Peyer's patch (tissue), 4 donors: ENCODE data around the gene C1orf35.

ENCODE experiments used
- POLR2A ChIP-seq, 2 donors: fragments of 450-650 bp; IDR thresholded peaks; one replicate each; pipeline ENCODE4 v1.5.1; 2017; ENCODE audit warnings: antibody characterized with exemption in 2 of 2, mild to moderate bottlenecking in 2 of 2, moderate library complexity in 2 of 2
- TF ChIP-seq, protein P1 (sequence below), 6 experiments: fragments of 450-650 bp in 4 of 6; fragments of 200-600 bp in 2 of 6; sonication (generic) in 1 of 6; IDR thresholded peaks; one replicate each; pipeline ENCODE4 v1.5.1; 2017 to 2019; ENCODE audit warnings: antibody characterized with exemption in 6 of 6, mild to moderate bottlenecking in 3 of 6, moderate library complexity in 1 of 6

DNA sequence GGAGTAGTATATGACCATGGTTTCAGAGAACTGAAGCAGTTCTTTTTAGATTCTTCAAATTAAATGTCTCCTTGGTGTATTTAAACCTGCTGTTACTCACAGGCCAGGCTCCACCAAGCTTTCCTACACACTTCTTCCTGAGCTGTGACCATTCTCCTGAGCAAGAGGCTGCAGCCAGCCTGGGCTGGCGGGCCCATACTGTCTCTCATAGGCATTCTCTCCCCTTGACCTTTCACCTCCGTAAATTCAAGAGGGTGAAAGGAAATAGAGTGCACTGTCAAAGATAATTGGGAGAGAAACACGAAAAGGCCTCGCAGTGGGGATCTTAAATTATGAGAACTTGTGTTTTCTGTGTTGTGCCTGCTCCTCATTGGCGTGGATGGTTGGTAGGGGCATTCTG, 18.3 kb downstream of the C1orf35 start:
- TF ChIP-seq, protein P1, sequence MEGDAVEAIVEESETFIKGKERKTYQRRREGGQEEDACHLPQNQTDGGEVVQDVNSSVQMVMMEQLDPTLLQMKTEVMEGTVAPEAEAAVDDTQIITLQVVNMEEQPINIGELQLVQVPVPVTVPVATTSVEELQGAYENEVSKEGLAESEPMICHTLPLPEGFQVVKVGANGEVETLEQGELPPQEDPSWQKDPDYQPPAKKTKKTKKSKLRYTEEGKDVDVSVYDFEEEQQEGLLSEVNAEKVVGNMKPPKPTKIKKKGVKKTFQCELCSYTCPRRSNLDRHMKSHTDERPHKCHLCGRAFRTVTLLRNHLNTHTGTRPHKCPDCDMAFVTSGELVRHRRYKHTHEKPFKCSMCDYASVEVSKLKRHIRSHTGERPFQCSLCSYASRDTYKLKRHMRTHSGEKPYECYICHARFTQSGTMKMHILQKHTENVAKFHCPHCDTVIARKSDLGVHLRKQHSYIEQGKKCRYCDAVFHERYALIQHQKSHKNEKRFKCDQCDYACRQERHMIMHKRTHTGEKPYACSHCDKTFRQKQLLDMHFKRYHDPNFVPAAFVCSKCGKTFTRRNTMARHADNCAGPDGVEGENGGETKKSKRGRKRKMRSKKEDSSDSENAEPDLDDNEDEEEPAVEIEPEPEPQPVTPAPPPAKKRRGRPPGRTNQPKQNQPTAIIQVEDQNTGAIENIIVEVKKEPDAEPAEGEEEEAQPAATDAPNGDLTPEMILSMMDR (IDR thresholded peaks at IDR 0.05) = no peak
- TF ChIP-seq POLR2A (IDR thresholded peaks at IDR 0.05) = no peak
